ENCODE results near the gene LASP1.

LASP1 gene

DNA sequence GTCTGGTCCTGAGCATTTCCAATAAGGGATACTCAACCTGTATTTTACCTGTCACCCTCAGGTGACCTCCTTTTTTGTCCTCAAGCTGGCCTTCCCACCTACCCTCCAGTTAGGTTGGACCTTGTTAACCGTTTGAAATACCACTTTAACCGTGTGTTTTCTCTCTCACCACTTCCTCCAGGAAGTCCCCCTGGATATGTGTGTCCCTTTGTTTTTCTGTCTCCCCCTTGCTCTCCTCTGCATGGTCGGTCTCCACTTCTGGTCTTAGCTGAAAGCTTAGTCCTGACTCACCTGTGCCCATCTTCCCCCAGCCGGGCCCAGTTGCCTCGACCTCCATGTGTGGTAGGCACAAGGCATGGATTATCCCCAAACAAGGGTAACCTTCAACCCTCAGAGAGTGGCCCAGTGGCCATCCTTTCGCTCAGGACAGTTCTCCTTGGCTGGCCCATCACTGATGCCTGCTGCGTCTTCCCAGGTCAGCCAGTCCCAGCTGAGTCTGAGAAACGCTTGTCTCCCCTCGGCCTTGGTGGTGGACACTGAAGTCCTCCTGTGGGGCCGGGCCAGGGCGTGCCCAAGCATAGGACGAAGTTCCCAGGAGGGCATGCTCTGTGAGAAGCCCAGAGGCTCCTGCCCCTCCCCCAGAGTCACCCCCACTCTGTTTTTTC lies 20.0 kb downstream of the LASP1 start:
- DNase-seq = no peak

DNA sequence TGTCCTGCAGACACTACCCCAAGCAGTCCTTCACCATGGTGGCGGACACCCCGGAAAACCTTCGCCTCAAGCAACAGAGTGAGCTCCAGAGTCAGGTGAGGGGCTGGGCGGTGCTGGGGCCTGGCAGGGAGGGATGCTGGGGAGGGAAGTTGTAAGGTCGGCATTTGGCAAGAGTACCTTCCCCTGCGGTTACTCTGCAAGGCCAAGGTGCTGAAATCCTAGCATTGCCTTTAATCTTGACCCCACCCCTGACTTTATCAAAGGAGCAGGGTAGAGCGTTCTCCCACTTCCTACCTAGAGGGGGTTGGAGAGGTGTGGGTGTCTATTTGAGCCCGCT lies 20.5 kb downstream of the LASP1 start:
- DNase-seq = peak; percentile 13

GRCh38 chr17:38891441-38891840 lies 21.6 kb downstream of the LASP1 start:
- no peak for DNase-seq

DNA sequence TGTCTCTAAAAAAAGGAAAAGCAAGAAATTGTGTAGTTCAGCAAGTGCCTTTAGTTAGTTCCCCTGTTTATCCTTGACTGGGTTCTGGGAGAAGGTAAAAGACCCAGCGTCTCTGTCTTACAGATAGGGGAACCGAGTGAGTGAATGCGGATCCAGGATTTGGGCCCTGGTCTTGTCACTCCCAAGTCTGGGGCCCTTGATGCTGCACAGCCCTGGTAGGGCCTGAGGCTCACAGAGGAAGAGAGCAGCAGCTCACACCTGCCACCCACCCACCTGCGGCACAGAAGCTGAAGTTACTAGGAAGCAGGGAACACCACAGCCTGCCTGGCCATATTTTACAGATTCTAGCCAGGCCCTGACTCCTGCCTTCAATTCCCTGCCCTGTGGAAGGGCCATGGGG lies 22.2 kb downstream of the LASP1 start:
- DNase-seq = no peak

- no peak for DNase-seq
These were observed 22.8 kb downstream of the LASP1 start for GRCh38 chr17:38892620-38893019.

- no peak for DNase-seq
These were observed 23.3 kb downstream of the LASP1 start for GRCh38 chr17:38893113-38893512.

DNA sequence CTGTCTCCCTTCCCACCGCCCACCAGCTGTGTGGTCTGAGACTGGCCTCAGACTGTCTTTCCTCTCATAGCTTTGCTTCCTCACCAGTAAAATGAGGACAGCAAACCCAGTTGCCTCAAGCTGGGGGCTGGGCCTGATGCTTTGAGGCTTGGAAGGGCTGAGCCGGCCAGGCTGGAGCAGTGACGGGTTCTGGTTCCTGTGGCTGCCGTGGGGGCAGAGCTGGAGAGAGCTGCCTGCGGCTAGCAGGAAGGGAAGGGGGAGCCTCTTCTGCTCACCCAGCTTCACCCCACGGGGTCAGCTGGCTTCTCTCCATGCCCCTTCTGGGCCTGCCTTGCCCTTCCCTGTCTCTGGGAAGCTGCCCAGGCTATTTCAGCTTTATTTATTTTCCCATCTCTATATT lies 23.7 kb downstream of the LASP1 start:
- peak; percentile 60 for DNase-seq

GRCh38 chr17:38894276-38894675 lies 24.4 kb downstream of the LASP1 start:
- DNase-seq = no peak

DNA sequence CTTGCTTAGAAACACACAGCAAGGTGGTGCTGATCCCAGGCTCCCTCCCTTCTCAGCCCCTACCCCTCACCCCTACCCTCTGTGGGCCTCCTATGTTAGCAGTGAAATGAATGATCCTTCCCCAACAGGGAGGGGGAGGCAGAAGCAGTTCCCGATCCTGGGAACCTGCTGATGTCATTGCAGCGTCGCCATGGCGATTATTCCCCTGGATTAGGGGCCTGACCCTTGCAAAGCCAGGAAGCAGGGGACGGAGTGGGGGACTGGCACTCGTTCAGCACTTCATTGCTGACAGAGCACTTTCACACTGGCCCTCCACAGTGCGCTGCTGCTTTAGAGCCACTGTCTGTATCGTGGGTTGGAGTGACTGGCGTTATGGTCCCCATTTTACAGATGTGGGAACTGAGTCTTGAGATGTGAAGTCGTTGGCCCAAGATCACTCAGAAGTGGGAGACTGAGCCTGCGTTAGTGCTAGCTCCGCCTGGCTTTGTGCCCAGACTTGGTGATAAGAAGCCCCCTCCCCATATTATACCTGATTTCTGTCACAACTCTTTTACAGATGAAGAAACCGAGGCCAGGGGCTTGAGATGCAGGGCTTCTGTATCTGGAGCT lies 26.6 kb downstream of the LASP1 start:
- DNase-seq = no peak

- DNase-seq = no peak
These were observed 27.3 kb downstream of the LASP1 start for GRCh38 chr17:38897176-38897575.

DNA sequence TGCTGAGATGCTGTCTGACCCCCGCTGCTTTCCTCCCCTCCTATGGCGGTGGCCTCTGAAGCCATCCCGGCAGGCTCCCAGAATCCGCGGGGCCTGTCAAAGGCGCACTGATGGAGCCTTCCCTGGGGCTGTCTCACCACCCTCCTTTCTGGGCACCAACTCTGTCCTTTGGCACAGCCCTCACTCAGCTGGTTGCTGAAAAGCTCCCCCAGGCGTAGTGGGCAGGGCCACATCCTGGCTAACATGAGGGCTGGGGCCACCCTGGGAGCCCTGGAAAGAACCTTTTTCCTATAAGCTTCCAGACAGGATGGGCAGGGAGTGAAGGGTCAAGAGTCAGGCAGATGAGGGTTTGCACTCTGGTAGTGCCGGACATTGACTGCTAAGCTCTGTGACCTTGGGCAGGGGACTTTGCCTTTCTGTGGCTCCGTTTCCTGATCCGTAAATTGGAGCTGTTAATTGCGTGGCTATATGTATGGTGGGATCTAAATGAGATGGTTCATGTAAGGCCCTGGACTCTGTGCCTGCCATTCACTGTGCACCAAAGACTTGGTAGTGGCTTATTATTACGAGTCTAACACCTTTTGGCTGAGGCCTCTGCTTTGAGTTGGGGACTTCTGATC lies 27.9 kb downstream of the LASP1 start:
- no peak for DNase-seq

- peak; percentile 41 for DNase-seq
These were observed 28.4 kb downstream of the LASP1 start for GRCh38 chr17:38898291-38898679.

DNA sequence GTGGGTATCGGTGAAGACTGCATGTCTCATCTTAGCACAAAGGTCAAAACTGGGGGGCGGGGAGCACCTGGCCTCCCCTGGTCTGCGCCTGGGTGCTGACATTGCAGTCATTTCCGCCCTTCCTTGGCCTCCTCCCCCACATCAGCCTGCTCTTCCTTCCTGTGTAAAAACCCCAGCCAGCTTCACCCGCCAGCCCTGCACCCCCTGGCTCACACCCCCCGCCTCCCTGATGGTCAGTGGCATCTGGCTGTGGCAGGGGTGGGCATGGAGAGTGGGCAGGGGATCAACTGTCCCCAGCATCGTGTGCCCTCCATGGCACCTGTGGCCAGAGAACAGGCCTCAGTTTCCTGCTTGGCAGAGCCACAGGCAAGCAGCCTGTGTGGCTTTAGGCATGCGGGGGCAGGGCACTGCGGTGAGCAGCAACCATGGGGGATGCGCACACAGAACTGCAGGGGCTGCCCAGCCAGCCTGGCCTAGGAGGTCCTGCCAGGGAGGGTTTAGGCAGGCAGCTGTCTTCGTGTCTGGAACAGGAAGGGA lies 29.0 kb downstream of the LASP1 start:
- DNase-seq = peak; percentile 92

GRCh38 chr17:38899421-38899820 lies 29.6 kb downstream of the LASP1 start:
- peak; percentile 14 for DNase-seq

GRCh38 chr17:38900978-38901656 lies 31.3 kb downstream of the LASP1 start:
- DNase-seq = peak; percentile 59

- DNase-seq = no peak
These were observed 33.5 kb downstream of the LASP1 start for GRCh38 chr17:38903404-38903803.

- DNase-seq = no peak
These were observed 35.0 kb downstream of the LASP1 start for GRCh38 chr17:38904892-38905291.

DNA sequence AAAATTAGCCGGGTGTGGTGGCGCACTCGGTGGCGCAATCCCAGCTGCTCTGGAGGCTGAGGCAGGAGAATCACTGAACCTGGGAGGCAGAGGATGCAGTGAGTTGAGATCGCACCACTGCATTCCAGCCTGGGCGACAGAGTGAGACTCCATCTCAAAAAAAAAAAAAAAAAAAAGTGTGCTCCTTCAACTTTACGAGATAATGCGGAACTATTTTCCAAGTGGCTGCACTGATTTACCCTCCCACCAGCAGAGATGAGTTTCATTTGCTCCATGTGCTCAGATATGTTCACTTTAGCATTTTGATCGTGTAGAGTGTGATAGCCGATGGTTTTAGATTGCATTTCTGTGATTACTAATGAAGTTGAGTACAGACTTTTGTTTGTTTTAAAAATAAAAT lies 35.5 kb downstream of the LASP1 start:
- DNase-seq = no peak

DNA sequence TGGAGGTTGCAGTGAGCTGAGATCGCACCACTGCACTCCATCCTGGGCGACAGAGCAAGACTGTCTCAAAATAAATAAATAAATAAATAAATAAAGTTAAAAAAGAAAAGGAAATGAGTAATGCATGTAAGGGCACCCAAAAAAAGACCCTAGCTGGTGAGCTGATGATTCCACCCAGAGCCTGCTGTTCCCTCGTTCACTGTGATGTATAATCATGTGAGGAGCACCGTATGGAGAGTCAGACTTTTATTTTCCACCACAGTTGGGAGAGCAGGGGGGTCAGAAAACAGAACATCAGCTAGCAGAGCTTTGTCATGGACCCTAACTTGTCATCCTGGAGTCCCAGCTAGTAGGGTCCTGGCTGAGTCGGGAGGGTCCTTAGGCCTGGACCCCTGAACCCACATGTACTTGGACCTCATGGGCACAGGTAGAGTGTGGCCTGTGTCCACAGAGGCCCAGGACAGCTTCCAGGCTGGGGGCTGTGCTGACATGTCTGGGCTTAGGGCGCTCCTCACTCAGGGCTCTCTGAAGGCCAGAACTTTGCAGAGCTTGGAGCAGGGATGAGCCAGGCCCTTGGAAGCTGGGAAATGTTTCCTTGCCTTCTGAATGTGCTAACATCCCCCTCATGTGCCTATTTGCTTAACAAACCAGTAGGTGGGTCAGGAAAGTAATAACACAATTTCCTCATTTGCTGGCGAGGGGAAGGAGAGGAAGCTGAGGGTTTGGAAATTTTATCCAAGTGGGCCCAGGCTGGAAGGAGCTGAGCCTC lies 36.8 kb downstream of the LASP1 start:
- no peak for DNase-seq

- DNase-seq = no peak
These were observed 38.2 kb downstream of the LASP1 start for GRCh38 chr17:38907930-38908675.

DNA sequence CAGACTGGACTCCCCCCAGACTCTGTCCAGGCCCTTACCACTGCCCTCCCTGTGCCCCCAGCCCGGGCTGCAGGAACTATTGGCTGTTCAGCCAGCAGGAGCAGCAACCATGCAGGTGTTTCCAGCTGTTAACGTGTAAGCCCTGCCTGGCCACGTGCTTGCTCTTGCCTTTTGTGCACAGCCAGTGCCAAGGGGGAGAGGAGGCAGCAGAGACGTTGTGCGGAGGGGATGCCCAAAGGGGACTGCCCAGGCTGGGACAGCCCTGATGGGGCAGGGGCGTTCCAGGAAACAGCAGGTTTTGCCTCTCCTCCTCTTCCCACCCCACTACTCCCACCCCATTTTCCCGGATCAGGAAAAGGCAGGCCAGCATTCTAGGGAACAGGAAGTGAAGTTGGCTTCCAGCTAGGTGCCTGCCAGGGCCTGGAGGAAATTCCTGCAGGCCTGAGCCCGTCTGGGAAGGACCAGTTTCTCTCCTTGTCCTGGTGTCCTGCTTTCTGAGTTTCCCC lies 38.9 kb downstream of the LASP1 start:
- DNase-seq = no peak

DNA sequence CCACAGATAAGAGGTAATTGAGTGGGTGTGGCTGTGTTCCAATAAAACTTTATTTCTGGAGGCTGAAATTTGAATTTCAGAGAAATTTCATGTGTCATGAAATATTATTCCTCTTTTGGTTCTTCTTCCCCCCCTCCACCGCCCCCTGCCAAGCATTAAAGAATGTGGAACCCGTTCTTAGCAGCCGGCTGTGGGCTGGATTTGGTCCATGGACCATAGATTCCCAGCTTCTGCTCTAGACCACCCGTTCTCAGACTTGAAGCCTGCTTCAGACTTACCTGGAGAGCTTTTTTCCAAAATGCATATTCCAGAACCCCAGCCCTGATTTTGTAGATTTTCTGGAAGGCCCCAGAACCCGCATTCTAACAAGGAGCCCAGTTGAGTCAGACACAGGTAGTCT lies 40.5 kb downstream of the LASP1 start:
- DNase-seq = no peak
